ENCODE measurements around the gene ZFYVE9. TPM values are rescaled to one million over a fixed set of nuclear protein-coding genes. Genes with fewer than 3 reads are reported as not detected.

Gene ZFYVE9
- polyA plus RNA-seq, 3 donors = 0.09 TPM; not detected in 2

- DNase-seq = no peak
- Mint-ChIP-seq H3K9me3 (peaks cover 0 to 1% (median 0%) of the 10 kb centered on the region in 7 donors), H3K4me1 (no peaks in the 10 kb centered on the region), H3K4me3 (no peak overlapping the region), H3K27ac (no peak overlapping the region), H3K27me3 (ENCODE audit: low read depth in 3 of 3) (peaks cover 3 to 6% (median 4%) of the 10 kb centered on the region in 3 donors), H3K36me3 (no peaks in the 10 kb centered on the region)
- H2AFZ ChIP-seq (ENCODE audit: insufficient read depth, low read depth, low read length, poor library complexity, severe bottlenecking) = no peak overlapping the region
- no peaks in the 10 kb centered on the region for H3K9me3 ChIP-seq (replicated peaks in 1 of 2; ENCODE audit: control insufficient read depth in 1 of 2, insufficient read depth in 1 of 2, low read length in 2 of 2)
- no peak overlapping the region for H3K9ac ChIP-seq (ENCODE audit: insufficient read depth, low read length, poor library complexity, severe bottlenecking)
- no peak overlapping the region for H3K4me3 ChIP-seq (replicated peaks in 1 of 3; ENCODE audit: low read depth in 2 of 3, low read length in 3 of 3)
- H4K20me1 ChIP-seq (ENCODE audit: insufficient read depth, low read length) = no peaks in the 10 kb centered on the region
- no peak for TF ChIP-seq CTCF (IDR thresholded peaks at IDR 0.05)
- no peaks in the 10 kb centered on the region for H3K4me1 ChIP-seq (ENCODE audit: control insufficient read depth in 1 of 2, insufficient read depth in 2 of 2, low read length in 2 of 2)
- H3K79me2 ChIP-seq (ENCODE audit: insufficient read depth, low read length) = no peaks in the 10 kb centered on the region
- H3K4me2 ChIP-seq (replicated peaks; ENCODE audit: extremely low read depth, low read length, poor library complexity, severe bottlenecking) = no peak overlapping the region
- intact Hi-C loops (cut with micrococcal nuclease) = no loop called here
- 86% methylated on average over 3 of the region's 5 CpGs for WGBS (ENCODE audit: insufficient coverage)
- H3K36me3 ChIP-seq (replicated peaks in 1 of 2; ENCODE audit: control insufficient read depth in 1 of 2, insufficient read depth in 2 of 2, low read length in 2 of 2) = no peaks in the 10 kb centered on the region
- H3K27ac ChIP-seq (ENCODE audit: low read depth in 1 of 2, low read length in 2 of 2) = no peak overlapping the region
- H3K27me3 ChIP-seq (ENCODE audit: control insufficient read depth in 2 of 2, insufficient read depth in 2 of 2, low read length in 2 of 2) = no peaks in the 10 kb centered on the region
Observed at GRCh38 chr1:52325786-52326185, 183.9 kb downstream of the ZFYVE9 start.

GRCh38 chr1:52328615-52329014, 186.7 kb downstream of the ZFYVE9 start:
- no peak overlapping the region for H3K27ac ChIP-seq (ENCODE audit: low read depth in 1 of 2, low read length in 2 of 2)
- no peaks in the 10 kb centered on the region for H3K9me3 Mint-ChIP-seq
- TF ChIP-seq CTCF (IDR thresholded peaks at IDR 0.05) = no peak
- no peaks in the 10 kb centered on the region for H3K4me1 Mint-ChIP-seq
- no peak overlapping the region for H3K4me3 ChIP-seq (replicated peaks in 1 of 3; ENCODE audit: low read depth in 2 of 3, low read length in 3 of 3)
- H3K27ac Mint-ChIP-seq = no peak overlapping the region
- peaks cover 3% of the 10 kb centered on the region in 3 donors for H3K27me3 Mint-ChIP-seq (ENCODE audit: low read depth in 3 of 3)
- H3K9me3 ChIP-seq (replicated peaks in 1 of 2; ENCODE audit: control insufficient read depth in 1 of 2, insufficient read depth in 1 of 2, low read length in 2 of 2) = no peaks in the 10 kb centered on the region
- no peaks in the 10 kb centered on the region for H3K4me1 ChIP-seq (ENCODE audit: control insufficient read depth in 1 of 2, insufficient read depth in 2 of 2, low read length in 2 of 2)
- H3K27me3 ChIP-seq (ENCODE audit: control insufficient read depth in 2 of 2, insufficient read depth in 2 of 2, low read length in 2 of 2) = no peaks in the 10 kb centered on the region
- intact Hi-C loops (cut with micrococcal nuclease) = no loop called here
- H3K36me3 ChIP-seq (replicated peaks in 1 of 2; ENCODE audit: control insufficient read depth in 1 of 2, insufficient read depth in 2 of 2, low read length in 2 of 2) = no peaks in the 10 kb centered on the region
- no peak overlapping the region for H3K4me2 ChIP-seq (replicated peaks; ENCODE audit: extremely low read depth, low read length, poor library complexity, severe bottlenecking)
- H3K9ac ChIP-seq (ENCODE audit: insufficient read depth, low read length, poor library complexity, severe bottlenecking) = no peak overlapping the region
- no peaks in the 10 kb centered on the region for H3K36me3 Mint-ChIP-seq
- no peak overlapping the region for H2AFZ ChIP-seq (ENCODE audit: insufficient read depth, low read depth, low read length, poor library complexity, severe bottlenecking)
- H4K20me1 ChIP-seq (ENCODE audit: insufficient read depth, low read length) = no peaks in the 10 kb centered on the region
- no CpG with 5 or more reads among the region's 1 CpG for WGBS (ENCODE audit: insufficient coverage)
- H3K4me3 Mint-ChIP-seq = no peak overlapping the region
- DNase-seq = no peak
- no peaks in the 10 kb centered on the region for H3K79me2 ChIP-seq (ENCODE audit: insufficient read depth, low read length)
